ENCODE results near the gene PEF1.

PEF1 gene

DNA sequence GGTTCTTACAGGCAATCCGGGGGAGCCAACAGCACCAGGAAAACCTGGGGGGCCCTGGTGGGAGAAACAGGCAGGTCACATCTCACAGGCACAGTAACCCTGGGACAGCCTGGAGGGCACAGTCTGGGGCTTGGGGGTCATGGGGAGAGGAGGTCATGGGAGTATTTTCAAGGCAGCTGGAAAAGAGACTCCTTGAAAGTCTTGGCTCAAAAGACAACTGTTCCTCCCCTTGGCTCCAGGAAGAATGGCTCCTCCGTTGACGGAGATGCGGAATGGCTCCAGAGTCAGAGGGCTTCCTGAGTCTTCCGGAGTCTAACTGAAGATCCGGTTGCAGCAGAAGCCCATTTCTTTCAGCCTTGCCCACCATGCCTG is 25.9 kb upstream of the PEF1 start:
- DNase-seq, result no peak

DNA sequence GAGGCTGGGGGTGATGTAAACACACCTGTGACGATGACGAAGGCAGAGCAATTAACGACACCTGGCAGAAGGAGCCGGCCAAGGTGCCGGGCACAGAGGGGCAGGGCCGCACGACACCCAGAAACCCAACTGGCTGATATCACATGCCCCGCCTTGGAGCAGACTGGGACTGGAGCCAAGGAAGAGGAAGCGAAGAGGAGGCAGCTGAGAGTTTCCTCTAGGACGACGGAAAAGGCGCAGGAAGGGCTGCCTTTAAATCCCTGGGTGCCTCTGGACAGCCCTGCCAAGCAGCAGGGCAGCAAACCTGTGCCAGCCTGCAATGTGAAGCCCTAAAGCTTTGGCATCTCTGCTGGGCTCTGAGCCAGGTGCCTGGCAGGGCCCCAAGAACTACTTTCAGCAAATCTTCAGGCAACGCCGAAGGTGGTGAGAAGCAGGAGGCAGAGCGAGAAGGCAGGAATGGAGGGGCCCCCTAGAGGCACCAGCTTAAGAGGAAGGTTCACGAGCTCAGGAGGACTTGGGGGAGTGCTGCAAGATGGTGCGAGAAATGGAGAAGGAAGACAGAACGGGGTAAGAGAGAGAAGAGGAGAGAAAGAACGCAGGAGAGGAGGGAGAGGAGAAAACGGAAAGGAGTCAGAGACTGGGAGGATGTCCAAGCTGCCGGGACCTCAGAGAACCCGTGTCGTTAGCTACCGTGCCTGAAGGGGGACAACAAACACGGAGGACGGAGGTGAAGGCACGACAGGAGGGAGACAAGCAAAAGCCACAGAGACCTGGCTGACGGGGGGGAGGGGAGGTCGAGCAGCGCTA is 25.3 kb upstream of the PEF1 start:
- peak; percentile 94 for DNase-seq

DNA sequence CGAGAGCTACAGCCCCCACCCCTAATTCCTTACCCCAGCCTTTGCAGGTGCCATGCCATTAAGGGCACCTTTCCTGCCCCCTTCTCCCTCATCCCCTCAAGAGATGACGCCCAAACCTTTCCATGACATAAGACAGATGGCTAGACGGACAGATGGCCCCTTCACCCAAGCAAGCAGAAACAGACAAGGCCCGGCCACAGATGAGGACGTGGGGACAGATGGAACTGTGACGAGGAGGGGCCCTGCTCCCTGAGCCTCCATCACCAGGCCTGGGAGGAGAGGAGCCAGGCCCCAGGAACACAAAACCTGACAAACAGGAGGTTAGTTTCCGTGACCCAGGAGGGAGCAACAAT is 24.7 kb upstream of the PEF1 start:
- DNase-seq, result peak; percentile 94 to 95

DNA sequence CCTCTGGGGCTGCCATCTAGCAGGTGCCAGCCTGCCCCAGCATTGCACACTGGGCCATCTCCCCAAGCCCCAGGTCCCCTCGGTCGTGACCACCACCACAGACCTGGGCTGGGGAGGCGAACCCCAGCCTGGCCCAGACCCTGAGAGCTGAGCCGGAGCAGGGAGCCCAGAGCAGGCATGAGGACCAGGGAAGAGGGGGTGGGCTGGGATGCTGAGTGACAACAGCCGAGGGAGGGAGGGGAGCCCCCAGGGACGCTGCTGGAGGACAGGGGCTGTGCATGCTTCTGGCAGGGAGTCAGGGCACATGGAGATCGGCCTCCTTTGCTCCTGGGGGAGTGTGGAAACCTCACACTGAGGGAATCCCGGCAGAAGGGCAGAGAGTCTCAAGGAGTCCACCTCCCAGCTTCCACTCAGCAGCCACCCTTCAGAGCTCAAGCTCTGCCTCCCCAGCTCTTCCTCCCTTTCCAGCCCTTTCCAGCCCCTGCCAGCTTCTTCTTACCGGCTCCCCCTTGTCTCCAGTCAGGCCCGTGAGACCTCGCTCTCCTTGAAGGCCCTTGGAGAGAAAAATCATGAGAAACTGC is 23.7 kb upstream of the PEF1 start:
- DNase-seq, result peak in 1 of 2 experiments; percentile 41

DNA sequence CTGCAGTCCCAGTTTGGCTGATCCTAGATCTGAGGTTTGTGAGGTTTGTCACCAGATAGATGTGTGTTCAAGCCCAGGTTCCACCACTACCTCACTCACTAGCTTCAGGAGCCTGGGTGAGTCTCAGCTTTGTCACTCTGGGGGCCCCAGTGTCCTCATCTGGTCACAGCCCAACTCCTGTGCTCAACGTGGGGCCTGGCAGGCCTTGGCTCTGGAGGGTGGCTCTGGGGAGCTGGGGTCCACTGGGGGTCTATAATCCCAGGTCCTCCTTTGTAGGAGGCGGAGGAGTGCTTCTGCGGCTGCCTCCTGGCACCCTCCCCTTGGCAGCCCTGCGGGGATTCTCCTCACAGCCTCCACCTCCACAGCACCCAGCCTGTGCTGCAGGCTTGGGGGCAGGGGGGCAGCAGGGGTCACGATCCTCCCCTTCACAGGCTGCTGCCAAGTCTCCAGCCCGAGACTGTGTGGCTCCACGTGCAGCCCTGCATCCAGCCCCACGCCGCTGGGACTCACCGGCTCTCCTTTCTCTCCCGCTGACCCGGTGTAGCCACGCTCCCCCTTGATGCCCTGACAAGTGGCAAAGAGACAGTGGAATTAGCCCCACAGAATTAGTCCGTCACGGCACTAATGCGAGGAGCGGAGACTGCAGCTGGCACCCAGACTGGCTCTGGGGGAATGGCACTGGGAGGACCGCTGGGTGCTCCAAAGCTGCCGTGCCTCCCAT is 22.5 kb upstream of the PEF1 start:
- peak; percentile 43 to 54 for DNase-seq

DNA sequence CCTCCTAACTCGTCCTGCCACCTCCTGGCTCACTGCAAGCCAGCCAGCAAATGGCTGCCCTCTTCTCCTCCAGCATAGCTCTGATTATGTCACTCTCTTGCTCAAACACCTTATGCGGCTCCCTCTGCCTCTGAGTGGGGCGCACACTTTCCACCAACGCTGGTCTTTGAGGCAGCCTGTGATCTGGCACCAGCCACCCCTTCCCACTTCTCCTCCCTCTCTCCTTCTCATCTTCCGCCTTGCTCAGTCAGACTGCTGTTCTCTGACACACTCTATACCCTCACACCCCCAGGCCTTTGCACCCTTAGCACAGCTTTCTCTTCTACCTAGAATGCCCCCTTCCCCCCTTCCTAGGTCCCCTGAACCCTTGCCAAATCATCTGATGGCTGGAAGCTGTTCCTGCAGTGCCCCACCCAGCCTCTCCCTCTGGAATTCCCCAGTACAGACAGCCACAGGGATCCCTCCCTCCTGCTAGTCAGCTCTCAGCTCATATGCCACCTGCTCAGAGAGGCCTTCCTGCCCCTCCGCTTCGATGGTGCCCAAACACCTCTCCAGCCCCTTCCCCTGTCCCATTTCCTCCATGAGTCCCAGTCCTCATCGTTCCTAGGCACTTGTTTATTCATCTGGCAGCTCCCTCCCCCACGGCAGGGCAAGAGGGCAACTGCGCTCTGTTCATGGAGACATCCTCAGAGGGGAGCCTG is 21.7 kb upstream of the PEF1 start:
- DNase-seq, result peak; percentile 23 to 68

DNA sequence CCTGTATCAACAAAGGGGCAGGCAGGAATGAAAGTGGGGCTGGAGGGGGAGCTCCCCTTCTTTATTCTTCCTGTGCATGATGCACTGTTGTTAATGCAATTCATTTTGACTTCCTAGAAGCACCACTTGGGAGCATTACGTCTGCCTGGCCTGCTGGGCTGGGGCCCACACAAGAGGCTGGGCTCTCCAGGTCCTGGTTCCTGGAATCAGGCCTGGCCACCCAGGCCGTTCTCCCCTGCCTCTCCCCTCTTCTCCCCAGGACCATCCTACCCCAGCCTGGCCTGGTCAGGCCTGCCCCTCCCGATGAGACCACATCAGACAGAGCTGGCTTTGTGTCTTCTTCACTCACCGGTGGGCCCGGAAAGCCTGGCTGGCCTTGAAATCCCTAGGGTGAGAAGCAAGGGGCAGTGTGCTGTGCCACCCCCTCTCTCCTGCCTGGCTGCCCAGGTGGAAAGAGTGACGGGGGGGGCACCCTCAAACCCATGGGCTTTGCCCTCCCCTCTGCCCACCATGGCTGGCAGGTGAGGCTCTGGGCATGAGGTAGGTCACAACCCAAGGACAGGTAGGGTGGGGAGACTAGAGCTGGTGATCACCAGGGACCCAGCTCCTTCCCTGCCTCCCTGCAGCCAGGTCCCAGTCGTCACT is 20.7 kb upstream of the PEF1 start:
- DNase-seq, result no peak

DNA sequence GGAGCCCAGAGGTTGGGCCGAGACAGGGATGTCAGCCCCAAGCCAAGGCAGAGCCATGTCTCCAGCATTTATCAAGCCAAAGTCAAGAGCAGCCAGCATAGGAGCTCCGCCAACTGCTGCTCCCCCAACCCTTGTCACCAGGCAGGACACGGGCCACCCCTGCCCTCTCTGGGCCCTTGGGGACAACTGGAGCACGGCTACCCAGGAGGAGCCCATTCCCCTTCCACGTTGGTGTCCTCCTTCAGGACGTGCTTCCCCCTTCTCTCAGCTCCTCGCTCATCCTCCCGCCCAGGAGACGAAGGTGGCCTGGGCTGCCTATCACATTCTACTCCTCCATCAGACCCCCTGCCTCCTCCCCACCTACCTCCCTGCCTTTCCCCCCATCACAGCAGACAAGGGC is 19.9 kb upstream of the PEF1 start:
- no peak for DNase-seq

DNA sequence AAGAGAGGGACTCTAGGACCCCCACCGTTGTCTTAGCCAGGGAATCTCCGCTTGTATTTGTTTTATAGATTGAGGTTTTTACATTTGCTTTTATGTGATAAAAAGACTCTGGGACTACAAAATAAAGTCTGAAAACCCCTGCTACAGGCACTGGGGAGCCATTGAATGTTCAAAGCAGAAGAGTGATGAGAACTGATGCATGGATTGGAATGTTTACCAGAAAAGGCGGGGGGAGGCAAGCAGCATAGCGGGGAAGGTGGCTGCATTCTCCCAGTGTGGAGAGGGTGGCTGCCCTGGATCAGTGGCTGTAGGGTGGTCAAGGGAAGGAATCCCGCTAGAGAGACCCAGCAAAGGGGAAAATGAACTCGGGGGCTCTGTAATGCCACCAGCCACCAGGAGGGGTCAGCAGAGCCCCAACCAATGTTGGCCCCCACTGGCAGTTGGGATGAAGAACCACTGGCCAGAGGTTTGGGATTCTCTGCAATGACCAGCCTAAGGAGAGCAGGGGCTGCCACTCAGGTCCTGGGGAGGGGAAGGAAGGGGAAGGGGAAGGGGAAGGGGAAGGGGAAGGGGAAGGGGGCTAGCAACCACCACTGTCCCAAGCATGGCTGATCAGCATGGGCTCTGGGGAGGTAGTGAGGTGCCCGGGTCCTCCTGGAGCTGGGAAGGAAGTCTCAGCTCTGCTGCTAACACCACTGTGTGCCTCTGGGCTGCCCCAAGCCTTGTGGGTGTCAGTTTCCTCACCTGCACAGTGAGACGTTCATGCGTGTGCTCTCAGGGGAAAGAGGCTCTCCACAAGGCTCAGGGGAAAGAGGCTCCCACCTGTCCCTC is 19.2 kb upstream of the PEF1 start:
- DNase-seq, result peak in 1 of 2 experiments; percentile 45

DNA sequence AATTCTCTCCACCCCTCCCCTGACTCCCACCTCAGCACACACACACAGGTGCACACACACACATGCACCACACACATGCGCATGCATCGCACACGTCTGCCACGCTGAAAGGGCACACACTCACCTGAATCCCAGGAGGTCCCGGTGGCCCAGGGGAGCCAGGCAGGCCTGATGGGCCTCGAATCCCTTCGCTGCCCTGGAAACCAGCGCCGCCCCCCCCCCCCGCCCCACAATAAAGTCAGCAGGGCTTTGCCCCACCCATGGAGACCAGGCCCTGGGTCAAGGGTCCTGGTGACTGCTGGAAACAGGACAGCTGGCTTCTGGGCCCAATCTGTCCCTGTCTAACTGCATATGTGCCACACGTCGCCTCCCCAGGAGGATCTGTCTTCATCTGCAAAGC is 17.8 kb upstream of the PEF1 start:
- no peak for DNase-seq

DNA sequence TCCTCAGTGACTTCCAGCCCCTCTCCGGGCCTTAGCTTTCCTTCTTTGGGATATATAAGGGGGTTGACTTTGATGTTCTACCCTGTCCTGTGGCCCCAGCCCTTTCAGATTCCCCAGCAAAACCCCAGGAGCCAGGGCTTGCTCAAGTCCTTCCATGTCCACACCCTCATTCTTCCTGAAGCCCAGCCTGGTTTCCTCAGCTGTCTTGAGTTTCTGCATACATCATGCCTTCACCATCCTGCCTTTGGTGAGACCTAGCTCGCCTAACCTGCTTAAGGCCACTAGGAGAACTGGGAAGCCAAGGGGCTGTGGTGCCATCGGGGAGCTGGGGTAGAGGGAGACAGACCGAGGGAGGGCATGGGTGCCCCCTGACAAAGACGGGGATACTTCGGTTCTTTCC is 17.2 kb upstream of the PEF1 start:
- DNase-seq, result no peak

DNA sequence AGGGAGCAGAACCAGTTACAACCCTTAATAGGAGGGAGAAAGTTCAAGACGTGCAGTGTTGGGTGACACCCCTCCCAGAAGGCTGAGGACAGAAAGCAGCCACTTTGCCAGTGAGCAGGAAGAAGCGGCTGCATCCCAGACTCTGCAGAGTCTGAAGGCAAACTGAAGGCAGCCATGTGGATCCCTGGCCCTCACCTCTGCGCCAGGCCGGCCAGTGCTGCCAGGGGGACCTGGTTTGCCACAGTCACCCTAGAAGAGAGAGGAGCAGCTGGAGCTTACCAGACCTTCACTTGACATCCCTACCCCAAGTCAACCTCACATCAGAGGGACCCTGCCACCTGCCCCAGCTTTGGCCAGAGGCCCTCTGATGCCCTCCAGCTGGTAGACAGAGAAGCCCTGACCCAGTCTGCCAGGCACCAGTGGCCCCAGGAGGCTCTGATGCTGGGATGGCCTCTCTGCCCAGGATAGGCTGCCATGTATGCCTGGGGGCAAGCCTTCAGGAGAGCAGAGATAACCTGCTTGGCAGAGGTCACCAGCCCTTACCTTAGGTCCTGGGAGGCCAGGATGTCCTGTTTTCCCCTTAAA is 16.3 kb upstream of the PEF1 start:
- DNase-seq, result no peak

DNA sequence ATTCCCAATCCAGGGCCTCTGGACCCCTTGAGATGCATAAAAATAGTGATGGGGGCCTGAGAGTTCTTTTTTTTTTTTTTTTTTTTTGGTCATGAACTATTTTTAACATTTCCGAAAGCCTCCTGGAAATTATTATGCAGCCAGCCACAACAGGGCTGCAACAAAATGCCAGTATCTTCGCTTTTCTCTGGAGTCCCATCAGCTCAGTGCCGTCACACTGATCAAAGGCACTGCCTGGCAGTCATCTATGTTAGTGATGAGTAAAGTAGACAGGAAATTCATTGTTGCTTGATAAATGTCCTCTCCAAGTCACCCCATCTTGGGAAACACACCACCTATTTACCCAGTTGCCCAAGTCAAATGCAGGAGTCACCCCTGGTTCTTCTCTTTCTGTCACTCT is 15.2 kb upstream of the PEF1 start:
- no peak for DNase-seq

DNA sequence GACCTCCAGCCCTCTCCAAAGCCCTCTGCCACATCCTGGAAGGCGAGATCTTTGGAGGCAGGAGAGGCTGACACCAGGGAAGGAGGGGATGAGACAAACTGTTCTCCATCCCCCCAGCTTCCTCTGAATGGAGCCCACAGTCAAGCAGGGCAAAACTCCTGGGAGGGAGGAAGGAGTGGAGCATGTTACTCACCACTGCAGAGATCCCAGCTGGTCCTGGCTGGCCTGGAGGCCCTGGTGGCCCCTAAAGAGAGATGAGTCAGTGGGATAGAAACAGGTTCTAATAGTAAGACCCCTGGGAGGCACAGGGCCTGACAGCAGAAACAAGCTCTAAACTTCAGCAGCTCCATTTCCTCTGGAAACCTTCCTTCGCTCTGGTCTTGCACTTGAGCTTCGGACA is 14.0 kb upstream of the PEF1 start:
- no peak for DNase-seq

DNA sequence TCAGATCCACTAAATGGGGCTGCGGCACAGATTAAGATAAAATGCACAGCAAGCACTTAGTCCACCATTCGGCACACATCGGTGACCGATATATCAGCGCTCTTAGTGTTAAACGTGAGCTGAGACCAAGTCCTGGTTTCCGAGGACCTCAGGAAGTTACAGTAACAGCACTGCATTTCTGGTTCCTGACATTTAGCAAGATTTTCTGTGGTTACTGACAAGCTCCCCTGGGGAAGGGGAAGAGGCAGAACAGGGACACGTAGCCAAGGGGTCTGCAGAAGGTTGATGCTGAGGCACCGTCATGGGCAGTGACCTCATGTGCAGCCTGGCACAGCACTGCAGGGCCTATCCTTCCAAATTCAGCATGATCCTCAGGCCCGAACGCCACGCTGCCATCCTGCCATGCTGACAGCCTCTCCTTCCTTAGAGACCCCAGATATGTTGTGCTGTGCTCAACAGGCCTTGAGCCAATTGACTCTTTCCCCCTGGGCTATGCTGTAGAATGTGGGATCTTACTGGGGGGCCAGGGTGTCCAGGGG is 13.4 kb upstream of the PEF1 start:
- DNase-seq, result no peak

DNA sequence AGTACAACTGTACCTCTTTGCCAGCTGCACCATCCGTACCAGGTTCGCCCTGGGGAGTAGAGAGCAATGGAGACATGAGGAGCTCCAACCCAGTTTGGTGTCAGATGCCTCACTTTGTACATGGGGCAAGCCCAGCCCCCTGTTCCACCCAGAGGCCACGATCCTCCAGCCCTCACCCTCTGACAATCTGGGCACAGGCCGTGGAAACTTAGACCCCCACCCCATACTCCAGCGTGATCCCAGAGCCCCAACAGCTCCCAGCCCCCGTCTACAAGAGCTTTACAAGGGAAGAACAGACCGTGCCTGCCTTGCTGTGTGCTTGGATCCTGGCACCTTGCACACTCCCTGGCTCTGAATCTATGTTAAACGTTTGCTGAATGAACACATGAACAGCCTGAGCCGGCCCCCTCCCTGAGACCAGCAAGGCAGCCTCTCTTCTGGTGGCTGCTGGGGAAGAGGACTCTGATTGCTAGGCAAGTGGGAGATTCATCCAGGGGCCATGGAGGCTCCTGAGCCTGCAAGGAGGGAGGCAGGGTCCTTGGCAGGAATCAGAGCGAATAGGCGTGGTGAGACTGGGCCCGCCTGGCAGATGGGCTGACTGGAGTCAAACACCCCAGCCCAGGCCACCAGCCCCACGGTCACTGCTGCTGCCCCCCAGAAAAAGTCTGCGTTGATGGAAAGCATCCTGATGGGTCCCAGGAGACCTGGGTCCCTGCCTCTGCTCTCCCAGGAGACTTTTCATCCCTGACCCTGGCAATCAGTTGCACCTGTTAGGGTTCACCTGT is 12.5 kb upstream of the PEF1 start:
- DNase-seq, result no peak

DNA sequence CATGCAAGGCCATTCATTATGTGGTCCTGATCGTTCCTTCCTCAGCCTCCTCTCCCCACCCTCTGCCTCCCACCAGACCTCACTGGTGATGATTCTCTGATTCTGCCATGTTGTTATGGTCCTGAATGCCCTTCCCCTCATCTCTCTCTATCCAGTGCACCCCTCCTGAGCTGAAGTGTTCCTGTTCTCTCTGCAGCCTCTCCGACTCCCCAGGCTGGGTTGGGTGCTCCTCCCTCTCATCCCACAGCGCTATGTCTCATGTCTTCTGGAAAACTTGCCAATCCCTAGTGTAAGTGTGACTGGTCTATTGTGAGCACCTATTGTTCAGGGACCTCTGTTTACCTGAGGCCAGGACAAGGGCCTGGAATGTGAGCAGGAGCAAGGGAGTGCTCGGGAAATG is 11.1 kb upstream of the PEF1 start:
- no peak for DNase-seq

DNA sequence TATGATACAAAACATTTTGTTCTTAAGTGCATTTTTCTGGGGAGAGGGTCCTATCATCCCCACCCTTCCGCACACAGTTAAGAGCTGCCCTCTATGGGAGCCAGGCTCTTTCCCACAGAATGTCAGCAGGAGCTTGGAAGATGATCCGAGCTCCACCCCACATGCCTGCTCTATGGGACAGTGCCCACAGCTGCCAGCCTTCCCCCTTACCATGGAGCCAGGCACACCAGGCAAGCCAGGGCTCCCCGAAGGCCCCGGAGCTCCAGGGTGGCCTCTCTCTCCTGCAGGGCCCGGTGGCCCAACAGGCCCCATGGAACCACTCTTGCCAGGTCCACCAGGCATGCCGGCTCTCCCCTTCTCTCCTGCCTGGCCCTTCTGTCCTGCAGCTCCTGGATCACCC is 10.4 kb upstream of the PEF1 start:
- DNase-seq, result no peak

DNA sequence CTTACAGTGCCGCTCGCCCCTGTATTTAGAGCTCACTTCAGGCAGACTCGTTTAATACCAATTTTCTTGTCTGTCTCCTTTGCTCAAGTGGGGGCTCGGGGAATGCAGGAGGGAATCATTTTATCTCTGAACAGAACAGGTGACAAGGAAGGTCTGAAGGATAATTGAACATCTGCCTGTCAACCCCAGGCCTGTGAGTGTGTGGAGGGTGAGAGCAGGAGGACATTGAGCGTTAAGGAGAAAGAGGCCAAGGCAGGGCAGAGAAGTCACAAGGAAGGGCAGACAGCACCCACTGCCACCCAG is 9.7 kb upstream of the PEF1 start:
- no peak for DNase-seq

DNA sequence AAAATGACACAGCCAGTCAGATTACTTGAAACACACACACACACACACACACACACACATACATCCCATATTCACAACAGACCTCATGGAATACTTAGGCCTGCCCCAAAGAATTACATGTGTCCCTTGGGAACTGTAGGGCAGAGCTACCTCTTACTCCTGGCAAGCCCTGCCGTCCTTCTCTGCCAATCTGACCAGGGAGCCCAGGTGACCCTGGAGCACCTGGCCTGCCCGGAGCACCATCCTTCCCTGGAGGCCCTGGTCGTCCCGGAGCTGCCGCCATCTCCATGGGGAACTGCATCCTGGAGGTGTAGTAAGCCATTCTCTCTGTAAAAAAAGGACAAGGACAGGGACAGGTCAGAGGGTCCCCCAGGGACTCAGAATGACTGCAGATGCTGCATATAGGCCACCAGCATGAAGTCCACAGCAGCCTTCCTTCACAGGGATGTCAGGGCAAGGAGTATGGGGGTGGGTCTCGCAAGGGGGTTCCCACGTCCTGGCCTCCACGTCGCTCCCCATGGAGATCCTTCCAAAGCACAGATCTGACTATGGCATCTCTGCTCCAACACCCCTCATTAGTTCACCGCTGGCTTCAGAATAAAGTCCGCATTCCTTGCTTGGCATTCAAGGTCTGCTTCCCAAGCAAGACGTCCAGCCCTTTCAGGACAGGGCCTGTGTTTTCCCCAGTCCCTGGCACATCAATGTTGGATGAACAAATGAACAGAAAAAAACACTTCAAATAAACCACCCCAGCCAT is 9.2 kb upstream of the PEF1 start:
- DNase-seq, result no peak

Data from NCI-H524 (cell line).